Upper lobe of left lung (tissue), 4 donors: Measurements from ENCODE around the gene C9orf72.

Experiments
- POLR2A ChIP-seq, 4 donors: fragments of 450-650 bp; IDR thresholded peaks; one replicate each; pipeline ENCODE4 v1.5.1; 2016 to 2017; ENCODE audit warnings: antibody characterized with exemption in 4 of 4, mild to moderate bottlenecking in 2 of 4
- TF ChIP-seq, protein P1 (sequence below), 6 experiments: fragments of 450-650 bp in 4 of 6; fragments of 200-600 bp in 2 of 6; sonication (generic) in 2 of 6; IDR thresholded peaks; one replicate each; pipeline ENCODE4 v1.5.1; 2016 to 2019; ENCODE audit warnings: antibody characterized with exemption in 6 of 6

DNA sequence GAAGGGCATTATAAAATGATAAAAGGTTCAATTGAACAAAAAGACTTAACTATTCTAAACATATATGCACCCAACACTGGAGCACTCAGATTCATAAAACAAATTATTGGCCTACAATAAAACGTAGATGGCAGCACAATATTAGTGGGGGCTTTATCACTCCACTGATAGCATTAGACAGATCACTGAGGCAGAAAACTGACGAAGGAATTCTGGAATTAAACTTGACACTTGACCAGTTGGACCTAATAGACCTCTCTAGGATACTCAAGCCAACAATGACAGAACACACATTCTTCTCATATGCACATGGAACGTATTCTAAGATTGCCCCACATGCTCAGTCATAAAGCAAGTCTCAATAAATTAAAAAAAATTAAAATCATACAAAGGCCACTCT, 18.4 kb upstream of the C9orf72 start:
- TF ChIP-seq, protein P1, sequence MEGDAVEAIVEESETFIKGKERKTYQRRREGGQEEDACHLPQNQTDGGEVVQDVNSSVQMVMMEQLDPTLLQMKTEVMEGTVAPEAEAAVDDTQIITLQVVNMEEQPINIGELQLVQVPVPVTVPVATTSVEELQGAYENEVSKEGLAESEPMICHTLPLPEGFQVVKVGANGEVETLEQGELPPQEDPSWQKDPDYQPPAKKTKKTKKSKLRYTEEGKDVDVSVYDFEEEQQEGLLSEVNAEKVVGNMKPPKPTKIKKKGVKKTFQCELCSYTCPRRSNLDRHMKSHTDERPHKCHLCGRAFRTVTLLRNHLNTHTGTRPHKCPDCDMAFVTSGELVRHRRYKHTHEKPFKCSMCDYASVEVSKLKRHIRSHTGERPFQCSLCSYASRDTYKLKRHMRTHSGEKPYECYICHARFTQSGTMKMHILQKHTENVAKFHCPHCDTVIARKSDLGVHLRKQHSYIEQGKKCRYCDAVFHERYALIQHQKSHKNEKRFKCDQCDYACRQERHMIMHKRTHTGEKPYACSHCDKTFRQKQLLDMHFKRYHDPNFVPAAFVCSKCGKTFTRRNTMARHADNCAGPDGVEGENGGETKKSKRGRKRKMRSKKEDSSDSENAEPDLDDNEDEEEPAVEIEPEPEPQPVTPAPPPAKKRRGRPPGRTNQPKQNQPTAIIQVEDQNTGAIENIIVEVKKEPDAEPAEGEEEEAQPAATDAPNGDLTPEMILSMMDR (IDR thresholded peaks at IDR 0.05), result no peak
- TF ChIP-seq POLR2A (IDR thresholded peaks at IDR 0.05), result no peak
